ENCODE data around the gene PTPRH.

- no peak for TF ChIP-seq CTCF (IDR thresholded peaks at IDR 0.05; ENCODE audit: low read depth, low read length)
- TF ChIP-seq POLR2A (IDR thresholded peaks at IDR 0.05; ENCODE audit: extremely low read depth, insufficient read length), result no peak
- no peak for TF ChIP-seq MAX (IDR thresholded peaks at IDR 0.05; ENCODE audit: low read depth, low read length)
- TF ChIP-seq MYC (IDR thresholded peaks at IDR 0.05; ENCODE audit: low read depth, low read length), result no peak
These were observed 47.6 kb downstream of the PTPRH start for GRCh38 chr19:55161571-55162322.

Measured in NB4 (cell line).